ENCODE measurements around the gene BCAT1. TPM values are rescaled to one million over a fixed set of nuclear protein-coding genes. Genes with fewer than 3 reads are reported as not detected.

BCAT1 gene
- total RNA-seq, 3 donors from 2014 or later (not counting 1 experiment from before 2014, with no cell fraction given), result 0.61 to 4.4 (median 1.3) TPM

DNA sequence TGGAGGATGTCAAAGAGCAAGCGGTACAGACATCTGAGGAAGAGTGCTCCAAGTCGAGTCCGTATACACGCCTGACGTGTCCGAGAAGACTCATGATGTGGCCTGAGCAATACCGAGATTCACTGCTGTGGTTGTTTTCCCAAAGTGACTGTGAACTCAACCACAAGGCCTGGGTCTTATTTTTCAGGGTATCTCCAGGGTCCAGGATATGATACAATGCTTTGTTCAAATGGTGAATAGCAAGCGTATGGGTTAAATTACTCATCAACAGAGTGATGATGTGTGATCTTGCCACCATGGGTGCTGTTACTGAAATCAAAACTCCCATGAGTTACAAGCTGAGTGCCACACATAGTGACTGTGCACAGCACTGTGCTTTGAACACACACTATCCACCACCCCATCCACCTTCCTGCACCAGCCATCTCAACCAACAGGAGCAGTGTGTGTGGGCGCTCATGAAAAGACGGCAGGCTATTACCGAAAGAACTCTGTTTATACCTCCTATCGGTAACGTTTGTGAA is 109.6 kb downstream of the BCAT1 start:
- 76% methylated on average over 13 of the region's 13 CpGs for WGBS (ENCODE audit: insufficient coverage)
- ATAC-seq (peak in 2 of 3 donors; percentile 49 to 71), DNase-seq (peak in 1 of 2 donors; percentile 31)
- intact Hi-C loops (cut with micrococcal nuclease), result no loop called here
- no peaks in the 10 kb centered on the region for H3K36me3 ChIP-seq (ENCODE audit: control insufficient read depth, insufficient read depth, low read length)
- H3K4me3 ChIP-seq (ENCODE audit: low read length), result no peak overlapping the region
- Mint-ChIP-seq H3K27me3 (ENCODE audit: low read depth in 2 of 2) (peaks cover 5 to 6% of the 10 kb centered on the region in 2 donors), H3K27ac (no peak overlapping the region), H3K4me3 (no peak overlapping the region), H3K4me1 (peaks cover 4 to 11% of the 10 kb centered on the region in 2 donors), H3K9me3 (no peaks in the 10 kb centered on the region), H3K36me3 (no peaks in the 10 kb centered on the region)
- TF ChIP-seq, protein P1, sequence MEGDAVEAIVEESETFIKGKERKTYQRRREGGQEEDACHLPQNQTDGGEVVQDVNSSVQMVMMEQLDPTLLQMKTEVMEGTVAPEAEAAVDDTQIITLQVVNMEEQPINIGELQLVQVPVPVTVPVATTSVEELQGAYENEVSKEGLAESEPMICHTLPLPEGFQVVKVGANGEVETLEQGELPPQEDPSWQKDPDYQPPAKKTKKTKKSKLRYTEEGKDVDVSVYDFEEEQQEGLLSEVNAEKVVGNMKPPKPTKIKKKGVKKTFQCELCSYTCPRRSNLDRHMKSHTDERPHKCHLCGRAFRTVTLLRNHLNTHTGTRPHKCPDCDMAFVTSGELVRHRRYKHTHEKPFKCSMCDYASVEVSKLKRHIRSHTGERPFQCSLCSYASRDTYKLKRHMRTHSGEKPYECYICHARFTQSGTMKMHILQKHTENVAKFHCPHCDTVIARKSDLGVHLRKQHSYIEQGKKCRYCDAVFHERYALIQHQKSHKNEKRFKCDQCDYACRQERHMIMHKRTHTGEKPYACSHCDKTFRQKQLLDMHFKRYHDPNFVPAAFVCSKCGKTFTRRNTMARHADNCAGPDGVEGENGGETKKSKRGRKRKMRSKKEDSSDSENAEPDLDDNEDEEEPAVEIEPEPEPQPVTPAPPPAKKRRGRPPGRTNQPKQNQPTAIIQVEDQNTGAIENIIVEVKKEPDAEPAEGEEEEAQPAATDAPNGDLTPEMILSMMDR (IDR thresholded peaks at IDR 0.05), result no peak
- H3K27ac ChIP-seq (ENCODE audit: low read length), result no peak overlapping the region
- H3K27me3 ChIP-seq (ENCODE audit: control insufficient read depth, insufficient read depth, low read length), result no peaks in the 10 kb centered on the region
- H3K4me1 ChIP-seq (ENCODE audit: control insufficient read depth, insufficient read depth, low read length), result no peaks in the 10 kb centered on the region
- no peaks in the 10 kb centered on the region for H3K9me3 ChIP-seq (ENCODE audit: control insufficient read depth, insufficient read depth, low read length)

DNA sequence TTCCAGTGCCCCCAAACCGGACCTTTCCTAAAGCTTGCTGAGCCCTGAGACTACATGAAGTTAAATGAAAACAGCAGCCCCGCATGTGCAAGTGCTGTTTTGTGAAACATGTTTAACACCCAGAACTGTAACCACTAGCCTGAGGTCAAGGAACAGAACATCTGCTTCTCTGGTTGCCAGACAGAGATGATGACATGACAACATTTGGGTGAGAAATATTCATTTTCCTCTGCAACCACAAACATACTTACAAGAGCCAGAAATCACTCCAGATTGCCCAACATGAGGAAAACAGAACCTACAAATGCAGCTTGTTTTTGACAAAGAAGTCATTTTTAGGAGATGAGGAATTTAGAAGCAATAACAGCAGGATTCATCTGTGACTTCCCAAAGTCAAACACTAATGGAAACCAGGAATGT is 110.4 kb downstream of the BCAT1 start:
- no peaks in the 10 kb centered on the region for H3K36me3 Mint-ChIP-seq
- no peaks in the 10 kb centered on the region for H3K9me3 ChIP-seq (ENCODE audit: control insufficient read depth, insufficient read depth, low read length)
- peaks cover 5 to 6% of the 10 kb centered on the region in 2 donors for H3K27me3 Mint-ChIP-seq (ENCODE audit: low read depth in 2 of 2)
- ATAC-seq (peak in 1 of 3 donors; percentile 45), DNase-seq (peak in 1 of 2 donors; percentile 16)
- H3K4me1 Mint-ChIP-seq, result peaks cover 4 to 11% of the 10 kb centered on the region in 2 donors
- 21% methylated on average over 2 of the region's 2 CpGs for WGBS (ENCODE audit: insufficient coverage)
- no peaks in the 10 kb centered on the region for H3K9me3 Mint-ChIP-seq
- no peaks in the 10 kb centered on the region for H3K27me3 ChIP-seq (ENCODE audit: control insufficient read depth, insufficient read depth, low read length)
- H3K27ac ChIP-seq (ENCODE audit: low read length), result no peak overlapping the region
- H3K36me3 ChIP-seq (ENCODE audit: control insufficient read depth, insufficient read depth, low read length), result no peaks in the 10 kb centered on the region
- intact Hi-C loops (cut with micrococcal nuclease), result no loop called here
- H3K4me1 ChIP-seq (ENCODE audit: control insufficient read depth, insufficient read depth, low read length), result no peaks in the 10 kb centered on the region
- no peak overlapping the region for H3K27ac Mint-ChIP-seq
- no peak overlapping the region for H3K4me3 ChIP-seq (ENCODE audit: low read length)
- no peak overlapping the region for H3K4me3 Mint-ChIP-seq
- TF ChIP-seq, protein P1 (IDR thresholded peaks at IDR 0.05), result no peak

DNA sequence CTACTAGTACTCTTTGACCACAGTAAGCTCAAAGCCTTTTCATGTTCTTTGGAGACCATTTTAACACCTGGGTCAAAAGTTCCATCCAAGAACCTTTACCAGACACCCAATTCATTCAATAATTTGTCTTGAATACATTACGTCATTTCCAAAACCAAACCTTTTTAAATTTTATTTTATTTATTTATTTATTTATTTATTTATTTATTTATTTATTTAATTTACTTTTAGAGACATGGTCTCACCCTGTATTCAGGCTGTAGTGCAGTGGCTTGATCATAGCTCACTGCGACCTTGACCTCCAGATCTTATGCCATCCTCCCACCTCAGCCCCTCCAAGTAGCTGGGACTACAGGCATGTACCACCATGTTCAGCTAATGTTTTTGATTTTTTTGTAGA is 113.5 kb downstream of the BCAT1 start:
- Mint-ChIP-seq H3K4me1 (peaks cover 4 to 11% of the 10 kb centered on the region in 2 donors), H3K36me3 (no peaks in the 10 kb centered on the region), H3K27me3 (ENCODE audit: low read depth in 2 of 2) (peaks cover 5 to 6% of the 10 kb centered on the region in 2 donors), H3K9me3 (no peaks in the 10 kb centered on the region), H3K27ac (no peak overlapping the region), H3K4me3 (no peak overlapping the region)
- no peak for DNase-seq
- intact Hi-C loops (cut with micrococcal nuclease), result no loop called here
- no peak overlapping the region for H3K4me3 ChIP-seq (ENCODE audit: low read length)
- no peak for ATAC-seq
- no peaks in the 10 kb centered on the region for H3K4me1 ChIP-seq (ENCODE audit: control insufficient read depth, insufficient read depth, low read length)
- WGBS (ENCODE audit: insufficient coverage), result 87% methylated on average over 1 of the region's 2 CpGs
- H3K27me3 ChIP-seq (ENCODE audit: control insufficient read depth, insufficient read depth, low read length), result no peaks in the 10 kb centered on the region
- no peaks in the 10 kb centered on the region for H3K36me3 ChIP-seq (ENCODE audit: control insufficient read depth, insufficient read depth, low read length)
- H3K27ac ChIP-seq (ENCODE audit: low read length), result no peak overlapping the region
- no peaks in the 10 kb centered on the region for H3K9me3 ChIP-seq (ENCODE audit: control insufficient read depth, insufficient read depth, low read length)
- TF ChIP-seq, protein P1 (IDR thresholded peaks at IDR 0.05), result no peak

DNA sequence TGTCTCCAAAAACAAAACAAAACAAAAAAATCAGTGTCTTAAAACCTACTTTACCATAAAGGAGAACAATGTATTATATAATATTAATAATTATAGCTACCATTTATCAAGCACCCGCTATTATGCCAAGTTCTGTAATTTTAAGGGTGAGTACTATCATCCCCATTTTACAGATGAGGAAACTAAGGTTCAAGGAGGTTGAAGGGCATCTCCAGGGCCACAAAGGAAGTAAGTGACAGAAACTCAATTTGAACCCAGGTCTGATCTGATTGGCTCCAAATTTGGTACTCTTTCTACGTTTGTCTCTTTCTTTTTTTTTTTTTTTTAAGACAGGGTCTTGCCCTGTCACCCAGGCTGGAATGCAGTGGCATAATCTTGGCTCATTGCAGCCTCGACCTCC is 115.4 kb downstream of the BCAT1 start:
- TF ChIP-seq, protein P1 (IDR thresholded peaks at IDR 0.05), result no peak
- H3K4me3 ChIP-seq (ENCODE audit: low read length), result no peak overlapping the region
- no peak for ATAC-seq
- no peaks in the 10 kb centered on the region for H3K9me3 ChIP-seq (ENCODE audit: control insufficient read depth, insufficient read depth, low read length)
- no peak for DNase-seq
- H3K4me3 Mint-ChIP-seq, result no peak overlapping the region
- H3K27ac ChIP-seq (ENCODE audit: low read length), result no peak overlapping the region
- H3K27me3 Mint-ChIP-seq (ENCODE audit: low read depth in 2 of 2), result peaks cover 5 to 6% of the 10 kb centered on the region in 2 donors
- H3K4me1 ChIP-seq (ENCODE audit: control insufficient read depth, insufficient read depth, low read length), result no peaks in the 10 kb centered on the region
- peaks cover 4 to 8% of the 10 kb centered on the region in 2 donors for H3K4me1 Mint-ChIP-seq
- H3K36me3 ChIP-seq (ENCODE audit: control insufficient read depth, insufficient read depth, low read length), result no peaks in the 10 kb centered on the region
- WGBS (ENCODE audit: insufficient coverage), result 91% methylated on average over 2 of the region's 3 CpGs
- H3K36me3 Mint-ChIP-seq, result no peaks in the 10 kb centered on the region
- H3K9me3 Mint-ChIP-seq, result no peaks in the 10 kb centered on the region
- H3K27ac Mint-ChIP-seq, result no peak overlapping the region
- H3K27me3 ChIP-seq (ENCODE audit: control insufficient read depth, insufficient read depth, low read length), result no peaks in the 10 kb centered on the region
- intact Hi-C loops (cut with micrococcal nuclease), result no loop called here

All from natural killer cell (primary cell).